Natural killer cell (primary cell): ENCODE measurements around the gene PDZRN4. TPM values are rescaled to one million over a fixed set of nuclear protein-coding genes. Genes with fewer than 3 reads are reported as not detected.

Experiments used
- ATAC-seq, 3 donors: fragments of 150-1000 bp in 2 of 3; fragments of 200-7000 bp in 1 of 3; cut with Tn5 transposase; 1 replicate in 1 of 3; 2 replicates in 2 of 3; pipeline ENCODE4 v1.10.0; 2021; ENCODE audit warnings: mild to moderate bottlenecking in 2 of 3, moderate library complexity in 2 of 3
- DNase-seq, 2 donors: peaks; one replicate each; pipeline versions ENCODE4 v3.0.0 to v3.0.0-alpha.2; 2013 to 2021; ENCODE audit warnings: mixed read lengths in 1 of 2
- H3K27ac ChIP-seq: one replicate; pipeline ENCODE4 v1.5.1; 2013; ENCODE audit warnings: mild to moderate bottlenecking, low read length
- H3K27me3 ChIP-seq: one replicate; pipeline ENCODE4 v1.6.1; 2013; ENCODE audit warnings: low read length; ENCODE audit not compliant: control insufficient read depth, insufficient read depth
- H3K36me3 ChIP-seq: one replicate; pipeline ENCODE4 v1.6.1; 2013; ENCODE audit warnings: low read length; ENCODE audit not compliant: control insufficient read depth, insufficient read depth
- H3K4me1 ChIP-seq: one replicate; pipeline ENCODE4 v1.6.1; 2013; ENCODE audit warnings: low read length; ENCODE audit not compliant: control insufficient read depth, insufficient read depth
- H3K4me3 ChIP-seq: one replicate; pipeline ENCODE4 v1.5.1; 2013; ENCODE audit warnings: low read length
- H3K9me3 ChIP-seq: one replicate; pipeline ENCODE4 v1.6.1; 2013; ENCODE audit warnings: low read length; ENCODE audit not compliant: control insufficient read depth, insufficient read depth
- H3K27ac Mint-ChIP-seq, 2 donors: one replicate each; pipeline ENCODE4 v1.8.0; 2022; ENCODE audit warnings: mild to moderate bottlenecking in 2 of 2, mixed read lengths in 2 of 2, moderate library complexity in 1 of 2
- H3K27me3 Mint-ChIP-seq, 2 donors: one replicate each; pipeline ENCODE4 v1.8.0; 2022; ENCODE audit warnings: low read depth in 2 of 2, mixed read lengths in 2 of 2
- H3K36me3 Mint-ChIP-seq: one replicate; pipeline ENCODE4 v1.8.0; 2022; ENCODE audit warnings: mixed read lengths
- H3K4me1 Mint-ChIP-seq, 2 donors: one replicate each; pipeline ENCODE4 v1.8.0; 2022; ENCODE audit warnings: mixed read lengths in 2 of 2
- H3K4me3 Mint-ChIP-seq: one replicate; pipeline ENCODE4 v1.8.0; 2022; ENCODE audit warnings: mild to moderate bottlenecking, moderate library complexity, mixed read lengths
- H3K9me3 Mint-ChIP-seq, 2 donors: one replicate each; pipeline ENCODE4 v1.8.0; 2022; ENCODE audit warnings: mixed read lengths in 2 of 2
- CTCF ChIP-seq: fragments of 200-600 bp; IDR thresholded peaks from one replicate; pipeline ENCODE4 v1.8.0; 2022; ENCODE audit warnings: antibody characterized with exemption
- WGBS: methylation state at CpG from one replicate; pipeline ENCODE4 v1.1.7; 2013; ENCODE audit warnings: missing lambda C conversion rate; ENCODE audit not compliant: insufficient coverage; 5-methylcytosine and 5-hydroxymethylcytosine counted together
- intact Hi-C: fragments of 100-400 bp; cut with micrococcal nuclease; formaldehyde crosslinking; loops from one replicate; pipeline ENCODE4 v1.14.2; 2022
- total RNA-seq, 4 donors: library from RNA; stranded (reverse); fragments of 120-200 nt in 1 of 4; gene quantifications; one replicate each; pipeline versions ENCODE4 v1.2.3 to v1.2.4, GENCODE V29; 2013 to 2022

Gene PDZRN4
- total RNA-seq, 3 donors from 2014 or later (not counting 1 experiment from before 2014, with no cell fraction given): not detected

- 94% methylated on average over 4 of the region's 4 CpGs for WGBS
- no peak for TF ChIP-seq CTCF
- peaks cover 3 to 8% of the 10 kb centered on the region in 2 donors for H3K9me3 Mint-ChIP-seq
- H3K4me1 Mint-ChIP-seq: no peaks in the 10 kb centered on the region
- no peaks in the 10 kb centered on the region for H3K36me3 ChIP-seq
- H3K36me3 Mint-ChIP-seq: no peaks in the 10 kb centered on the region
- no peaks in the 10 kb centered on the region for H3K27me3 Mint-ChIP-seq
- no peak overlapping the region for H3K4me3 ChIP-seq
- no peak overlapping the region for H3K27ac Mint-ChIP-seq
- DNase-seq (no peak), ATAC-seq (no peak)
- no peak overlapping the region for H3K27ac ChIP-seq
- no peaks in the 10 kb centered on the region for H3K9me3 ChIP-seq
- H3K27me3 ChIP-seq: no peaks in the 10 kb centered on the region
- no peaks in the 10 kb centered on the region for H3K4me1 ChIP-seq
- intact Hi-C loops: no loop called here
- no peak overlapping the region for H3K4me3 Mint-ChIP-seq
These were observed 46.6 kb downstream of the PDZRN4 start for GRCh38 chr12:41234692-41235091.

- intact Hi-C loops: no loop called here
- no peak for TF ChIP-seq CTCF
- no peaks in the 10 kb centered on the region for H3K27me3 ChIP-seq
- H3K36me3 ChIP-seq: no peaks in the 10 kb centered on the region
- Mint-ChIP-seq H3K9me3 (peaks cover 0 to 5% of the 10 kb centered on the region in 2 donors), H3K36me3 (no peaks in the 10 kb centered on the region), H3K27ac (no peak overlapping the region), H3K4me3 (no peak overlapping the region), H3K4me1 (no peaks in the 10 kb centered on the region), H3K27me3 (no peaks in the 10 kb centered on the region)
- no peaks in the 10 kb centered on the region for H3K4me1 ChIP-seq
- H3K4me3 ChIP-seq: no peak overlapping the region
- WGBS: 0% methylated on average over 2 of the region's 2 CpGs
- ATAC-seq (no peak), DNase-seq (no peak)
- no peak overlapping the region for H3K27ac ChIP-seq
- no peaks in the 10 kb centered on the region for H3K9me3 ChIP-seq
These were observed 54.5 kb downstream of the PDZRN4 start for GRCh38 chr12:41242603-41243002.

GRCh38 chr12:41248391-41248790 is 60.3 kb downstream of the PDZRN4 start:
- no peak for ATAC-seq
- no peak overlapping the region for H3K27ac Mint-ChIP-seq
- Histone ChIP-seq H3K36me3 (no peaks in the 10 kb centered on the region), H3K4me3 (no peak overlapping the region), H3K27me3 (no peaks in the 10 kb centered on the region), H3K4me1 (no peaks in the 10 kb centered on the region), H3K27ac (no peak overlapping the region), H3K9me3 (no peaks in the 10 kb centered on the region)
- WGBS: no CpG with 5 or more reads among the region's 2 CpGs
- H3K4me3 Mint-ChIP-seq: no peak overlapping the region
- no peak for DNase-seq
- TF ChIP-seq CTCF: no peak
- peaks cover 0 to 5% of the 10 kb centered on the region in 2 donors for H3K9me3 Mint-ChIP-seq
- no peaks in the 10 kb centered on the region for H3K4me1 Mint-ChIP-seq
- H3K36me3 Mint-ChIP-seq: no peaks in the 10 kb centered on the region
- intact Hi-C loops: no loop called here
- no peaks in the 10 kb centered on the region for H3K27me3 Mint-ChIP-seq

GRCh38 chr12:41250748-41251147 is 62.6 kb downstream of the PDZRN4 start:
- Mint-ChIP-seq H3K27me3 (no peaks in the 10 kb centered on the region), H3K4me3 (no peak overlapping the region), H3K27ac (no peak overlapping the region), H3K4me1 (no peaks in the 10 kb centered on the region), H3K9me3 (peaks cover 0 to 8% of the 10 kb centered on the region in 2 donors), H3K36me3 (no peaks in the 10 kb centered on the region)
- Histone ChIP-seq H3K27me3 (no peaks in the 10 kb centered on the region), H3K27ac (no peak overlapping the region), H3K4me1 (no peaks in the 10 kb centered on the region), H3K9me3 (no peaks in the 10 kb centered on the region), H3K36me3 (no peaks in the 10 kb centered on the region), H3K4me3 (no peak overlapping the region)
- no peak for DNase-seq
- no peak for TF ChIP-seq CTCF
- WGBS: 76% methylated on average over 2 of the region's 2 CpGs
- ATAC-seq: no peak
- intact Hi-C loops: no loop called here
